HepG2 (cell line): Measurements from ENCODE around the gene RETN. TPM values are rescaled to one million over a fixed set of nuclear protein-coding genes. Genes with fewer than 3 reads are reported as not detected.

ENCODE experiments used
- ATAC-seq: fragments of 200-7000 bp; cut with Tn5 transposase; 3 replicates; pipeline ENCODE4 v1.9.1; 2020; ENCODE audit warnings: mild to moderate bottlenecking, moderate library complexity
- BruUV-seq: library from RNA; stranded (reverse); fragments of 400-500 nt; replicated peaks from 2 replicates; lab custom pipeline; 2021; lab: Mats Ljungman, UMichigan
- CTCF ChIA-PET: fragments of 300-600 bp; formaldehyde crosslinking; extraction: SDS; loops from one replicate; lab custom pipeline; 2021; ENCODE audit warnings: low total read pairs, inconsistent platforms, low intra/inter-chr PET ratio; lab: Yijun Ruan, JAX
- POLR2A ChIA-PET: fragments of 350-600 bp; sonication (Branson Sonifier 250); formaldehyde crosslinking; loops from one replicate; lab custom pipeline; 2020; ENCODE audit warnings: antibody characterized with exemption, inconsistent platforms; lab: Yijun Ruan, JAX
- DNase-seq: peaks from one replicate; pipeline ENCODE4 v3.0.0-alpha.2; 2015; ENCODE audit warnings: low spot score
- FAIRE-seq: peaks from 3 replicates; lab custom pipeline; 2011; peaks lifted over from hg19 to GRCh38; lab: Jason Lieb, UNC
- H2AFZ ChIP-seq: one replicate; pipeline ENCODE4 v1.6.1; 2011; ENCODE audit warnings: low read length, inconsistent platforms
- H3K27ac ChIP-seq: fragments of 300-600 bp; 3 replicates; pipeline ENCODE4 v1.8.0; 2011; ENCODE audit warnings: mixed run types, mild to moderate bottlenecking, mixed read lengths, low read length, inconsistent platforms; ENCODE audit not compliant: insufficient read depth; ENCODE audit errors: extremely low read length
- H3K27me3 ChIP-seq, 2 experiments: fragments of 200-600 bp in 1 of 2; 2 replicates in 1 of 2; 3 replicates in 1 of 2; pipeline versions ENCODE4 v1.6.0 to v1.8.0; 2011; ENCODE audit warnings: low read length in 2 of 2, mild to moderate bottlenecking in 2 of 2, moderate library complexity in 2 of 2, inconsistent platforms in 1 of 2; ENCODE audit not compliant: insufficient read depth in 2 of 2, control insufficient read depth in 1 of 2
- H3K36me3 ChIP-seq, 2 experiments: fragments of 200-600 bp in 1 of 2; replicated peaks in 1 of 2; 2 replicates in 1 of 2; 3 replicates in 1 of 2; pipeline versions ENCODE4 v1.5.1 to v1.8.0; 2011; ENCODE audit warnings: low read length in 2 of 2, inconsistent platforms in 1 of 2; ENCODE audit not compliant: insufficient read depth in 2 of 2, control insufficient read depth in 1 of 2
- H3K4me1 ChIP-seq: 2 replicates; pipeline ENCODE4 v1.5.1; 2012; ENCODE audit warnings: low read length, inconsistent platforms; ENCODE audit not compliant: insufficient read depth
- H3K4me2 ChIP-seq: 2 replicates; pipeline ENCODE4 v1.6.0; 2011; ENCODE audit warnings: low read depth, low read length, inconsistent platforms
- H3K4me3 ChIP-seq, 3 experiments: fragments of 200-600 bp in 1 of 3; sonication (generic), shearing (Covaris generic) in 1 of 3; replicated peaks in 1 of 3; 2 replicates each; pipeline ENCODE4 v1.5.1; 2011 to 2016; ENCODE audit warnings: low read length in 3 of 3, inconsistent platforms in 2 of 3, low read depth in 2 of 3, mild to moderate bottlenecking in 2 of 3, control low read depth in 1 of 3, mixed read lengths in 1 of 3; ENCODE audit not compliant: insufficient read depth in 1 of 3
- H3K79me2 ChIP-seq: one replicate; pipeline ENCODE4 v1.6.1; 2011; ENCODE audit warnings: low read length, inconsistent platforms; ENCODE audit not compliant: insufficient read depth
- H3K9ac ChIP-seq: 2 replicates; pipeline ENCODE4 v1.6.0; 2011; ENCODE audit warnings: mild to moderate bottlenecking, low read depth, low read length, inconsistent platforms; ENCODE audit not compliant: insufficient read depth
- H3K9me3 ChIP-seq: 2 replicates; pipeline ENCODE4 v1.5.1; 2012; ENCODE audit warnings: mild to moderate bottlenecking, low read length
- H4K20me1 ChIP-seq: 2 replicates; pipeline ENCODE4 v1.6.0; 2011; ENCODE audit warnings: inconsistent platforms, mild to moderate bottlenecking, low read length, moderate library complexity; ENCODE audit not compliant: insufficient read depth
- HMG20B ChIP-seq: conservative IDR thresholded peaks from 2 replicates; pipeline ENCODE4 v1.6.1; 2016; ENCODE audit warnings: missing genetic modification reagents, missing compliant biosample characterization
- MTF1 ChIP-seq: sonication (generic); formaldehyde crosslinking; IDR thresholded peaks from 2 replicates; pipeline ENCODE4 v1.5.0; 2020; ENCODE audit warnings: missing genetic modification reagents
- REPIN1 ChIP-seq: sonication (generic); formaldehyde crosslinking; IDR thresholded peaks from 2 replicates; pipeline ENCODE4 v1.8.0; 2022; ENCODE audit warnings: missing genetic modification reagents, low read depth, mild to moderate bottlenecking, borderline replicate concordance
- TBX2 ChIP-seq: sonication (generic); formaldehyde crosslinking; IDR thresholded peaks from 2 replicates; pipeline ENCODE4 v1.5.0; 2020; ENCODE audit warnings: missing genetic modification reagents, mild to moderate bottlenecking, borderline replicate concordance
- WGBS: methylation state at CpG from one replicate; pipeline ENCODE4 v1.1.6; 2017; ENCODE audit warnings: low lambda C conversion rate; 5-methylcytosine and 5-hydroxymethylcytosine counted together
- in situ Hi-C: cut with HindIII; loops from 2 replicates; pipeline ENCODE4 v1.10.0; 2017; ENCODE audit warnings: low pct_unique_long_range_greater_than_20kb; ENCODE audit not compliant: extremely low pct_ligation_motif_present
- intact Hi-C: fragments of 100-400 bp; cut with micrococcal nuclease; formaldehyde crosslinking; loops from one replicate; pipeline ENCODE4 v1.10.0; 2022; ENCODE audit not compliant: unreplicated experiment
- polyA plus RNA-seq, 8 experiments: library from polyadenylated mRNA; depleted of rRNA in 3 of 8; stranded (reverse) in 7 of 8; unstranded in 1 of 8; fragments of >200 nt; fragmentation: Illumina TruSeq in 4 of 8; extraction: Trizol in 4 of 8; gene quantifications; 2 replicates each; pipeline versions ENCODE4 v1.2.1 to v1.2.3, GENCODE V29; 2011 to 2016; ENCODE audit warnings: low read depth in 4 of 8, missing spikeins in 1 of 8, mixed read lengths in 1 of 8; ENCODE audit not compliant: insufficient read depth in 1 of 8
- total RNA-seq, 5 experiments: library from RNA; depleted of rRNA; stranded (reverse); fragments of >200 nt; fragmentation: Illumina TruSeq; extraction: Trizol; gene quantifications; 2 replicates each; pipeline ENCODE4 v1.2.3, GENCODE V29; 2016; ENCODE audit warnings: low read depth in 1 of 5
- TF ChIP-seq, protein P1 (sequence below): sonication (generic); formaldehyde crosslinking; IDR thresholded peaks from 2 replicates; pipeline ENCODE4 v1.4.0; 2020; ENCODE audit warnings: missing genetic modification reagents
- TF ChIP-seq, protein P2 (sequence below): sonication (generic); formaldehyde crosslinking; IDR thresholded peaks from 2 replicates; pipeline ENCODE4 v1.5.0; 2020; ENCODE audit warnings: missing genetic modification reagents
- TF ChIP-seq, protein P3 (sequence below): sonication (generic); formaldehyde crosslinking; IDR thresholded peaks from 2 replicates; pipeline ENCODE4 v1.9.0; 2021; ENCODE audit warnings: missing genetic modification reagents, mild to moderate bottlenecking, borderline replicate concordance
- TF ChIP-seq, protein P4 (sequence below): sonication (generic); formaldehyde crosslinking; IDR thresholded peaks from 2 replicates; pipeline ENCODE4 v1.5.0; 2020; ENCODE audit warnings: missing genetic modification reagents
- TF ChIP-seq, protein P5 (sequence below): sonication (generic); formaldehyde crosslinking; IDR thresholded peaks from 2 replicates; pipeline ENCODE4 v1.8.0; 2022; ENCODE audit warnings: mild to moderate bottlenecking, missing genetic modification reagents, borderline replicate concordance

The RETN gene
- total and polyA plus RNA-seq, 2 of the 13 experiments (the other 11 are each of a cell fraction or from before 2014, with no cell fraction given) = not detected

DNA sequence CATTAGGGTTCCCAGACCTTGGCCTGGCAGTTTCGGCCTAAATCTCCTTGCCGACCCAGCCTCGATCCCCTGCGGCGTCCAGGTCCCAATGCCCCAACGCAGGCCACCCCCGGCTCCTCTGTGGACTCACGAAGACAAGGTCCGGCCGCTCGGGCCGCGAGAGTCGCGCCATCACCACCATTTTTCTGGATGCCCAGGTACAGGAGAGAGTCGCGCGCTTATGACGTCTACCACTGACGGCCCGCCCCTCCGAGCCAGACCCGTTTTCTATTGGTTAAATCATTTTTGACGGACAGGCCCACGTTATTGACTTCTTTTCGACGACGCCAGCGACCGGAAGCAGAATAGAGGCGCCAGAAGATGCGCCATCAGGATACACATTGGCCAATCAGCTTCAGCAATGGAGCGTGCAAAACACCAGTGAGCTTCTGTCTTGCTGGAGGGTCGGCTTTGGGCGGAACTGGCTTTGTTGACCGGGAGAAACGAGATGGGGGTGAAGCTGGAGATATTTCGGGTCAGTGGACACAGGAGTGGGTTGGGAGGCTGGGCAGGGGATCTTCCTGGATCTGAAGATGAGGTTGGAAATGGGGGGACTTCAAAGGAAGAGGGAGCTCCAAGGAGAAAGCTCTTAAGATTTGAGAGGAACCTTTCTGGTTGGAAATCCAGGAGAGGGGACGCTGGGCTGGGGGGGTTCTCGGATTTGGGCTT, 39.3 kb upstream of the RETN start, which contains the start of the genes PET100 and XAB2:
Gene PET100 (plus strand): TSS at position 447 of the 708 bp plus-strand sequence. CDS start 41 bp downstream, at position 488.
Gene XAB2 (minus strand): TSS at position 199 of the 708 bp plus-strand sequence. CDS start 18 bp downstream, at position 181.
- Histone ChIP-seq H4K20me1 (no peaks in the 10 kb centered on the region), H3K9me3 (no peaks in the 10 kb centered on the region), H3K27ac (peak within 1 kb of the TSS; percentile 71), H3K79me2 (peaks cover 38% of the 10 kb centered on the region), H3K27me3 (no peaks in the 10 kb centered on the region; a peak in 1 of 5 replicates), H2AFZ (no peak within 1 kb of the TSS), H3K4me2 (peak within 1 kb of the TSS; percentile 86), H3K36me3 (peaks cover 9 to 24% of the 10 kb centered on the region in 2 experiments; a peak in 4 of 5 replicates), H3K4me3 (peak within 1 kb of the TSS; percentile 94 to 98 (median 97)), H3K9ac (peak within 1 kb of the TSS; percentile 92), H3K4me1 (peaks cover 22% of the 10 kb centered on the region)
- CTCF ChIA-PET = no interaction called here
- ATAC-seq (peak; percentile 92), DNase-seq (peak; percentile 98), FAIRE-seq (peak; percentile 98)
- intact Hi-C loops = no loop called here
- WGBS = under 1% methylated on average over 25 of the region's 40 CpGs
- no TSS peak for BruUV-seq
- POLR2A ChIA-PET = interaction anchor here (0.6 to 2.2 kb wide), 7 partner anchors 23 to 1924 kb away, joined by 3 to 15 read pairs (median 3); partner anchors contain the start of genes CAMSAP3 and ZNF557
- in situ Hi-C loops = no loop called here
- peak; percentile 59 for TF ChIP-seq TBX2 (CRISPR knock-in tag)
- TF ChIP-seq, protein P1, sequence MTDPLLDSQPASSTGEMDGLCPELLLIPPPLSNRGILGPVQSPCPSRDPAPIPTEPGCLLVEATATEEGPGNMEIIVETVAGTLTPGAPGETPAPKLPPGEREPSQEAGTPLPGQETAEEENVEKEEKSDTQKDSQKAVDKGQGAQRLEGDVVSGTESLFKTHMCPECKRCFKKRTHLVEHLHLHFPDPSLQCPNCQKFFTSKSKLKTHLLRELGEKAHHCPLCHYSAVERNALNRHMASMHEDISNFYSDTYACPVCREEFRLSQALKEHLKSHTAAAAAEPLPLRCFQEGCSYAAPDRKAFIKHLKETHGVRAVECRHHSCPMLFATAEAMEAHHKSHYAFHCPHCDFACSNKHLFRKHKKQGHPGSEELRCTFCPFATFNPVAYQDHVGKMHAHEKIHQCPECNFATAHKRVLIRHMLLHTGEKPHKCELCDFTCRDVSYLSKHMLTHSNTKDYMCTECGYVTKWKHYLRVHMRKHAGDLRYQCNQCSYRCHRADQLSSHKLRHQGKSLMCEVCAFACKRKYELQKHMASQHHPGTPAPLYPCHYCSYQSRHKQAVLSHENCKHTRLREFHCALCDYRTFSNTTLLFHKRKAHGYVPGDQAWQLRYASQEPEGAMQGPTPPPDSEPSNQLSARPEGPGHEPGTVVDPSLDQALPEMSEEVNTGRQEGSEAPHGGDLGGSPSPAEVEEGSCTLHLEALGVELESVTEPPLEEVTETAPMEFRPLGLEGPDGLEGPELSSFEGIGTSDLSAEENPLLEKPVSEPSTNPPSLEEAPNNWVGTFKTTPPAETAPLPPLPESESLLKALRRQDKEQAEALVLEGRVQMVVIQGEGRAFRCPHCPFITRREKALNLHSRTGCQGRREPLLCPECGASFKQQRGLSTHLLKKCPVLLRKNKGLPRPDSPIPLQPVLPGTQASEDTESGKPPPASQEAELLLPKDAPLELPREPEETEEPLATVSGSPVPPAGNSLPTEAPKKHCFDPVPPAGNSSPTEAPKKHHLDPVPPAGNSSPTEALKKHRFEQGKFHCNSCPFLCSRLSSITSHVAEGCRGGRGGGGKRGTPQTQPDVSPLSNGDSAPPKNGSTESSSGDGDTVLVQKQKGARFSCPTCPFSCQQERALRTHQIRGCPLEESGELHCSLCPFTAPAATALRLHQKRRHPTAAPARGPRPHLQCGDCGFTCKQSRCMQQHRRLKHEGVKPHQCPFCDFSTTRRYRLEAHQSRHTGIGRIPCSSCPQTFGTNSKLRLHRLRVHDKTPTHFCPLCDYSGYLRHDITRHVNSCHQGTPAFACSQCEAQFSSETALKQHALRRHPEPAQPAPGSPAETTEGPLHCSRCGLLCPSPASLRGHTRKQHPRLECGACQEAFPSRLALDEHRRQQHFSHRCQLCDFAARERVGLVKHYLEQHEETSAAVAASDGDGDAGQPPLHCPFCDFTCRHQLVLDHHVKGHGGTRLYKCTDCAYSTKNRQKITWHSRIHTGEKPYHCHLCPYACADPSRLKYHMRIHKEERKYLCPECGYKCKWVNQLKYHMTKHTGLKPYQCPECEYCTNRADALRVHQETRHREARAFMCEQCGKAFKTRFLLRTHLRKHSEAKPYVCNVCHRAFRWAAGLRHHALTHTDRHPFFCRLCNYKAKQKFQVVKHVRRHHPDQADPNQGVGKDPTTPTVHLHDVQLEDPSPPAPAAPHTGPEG = peak; percentile 75; the same call in 1 of the 2 replicates
- TF ChIP-seq, protein P2, sequence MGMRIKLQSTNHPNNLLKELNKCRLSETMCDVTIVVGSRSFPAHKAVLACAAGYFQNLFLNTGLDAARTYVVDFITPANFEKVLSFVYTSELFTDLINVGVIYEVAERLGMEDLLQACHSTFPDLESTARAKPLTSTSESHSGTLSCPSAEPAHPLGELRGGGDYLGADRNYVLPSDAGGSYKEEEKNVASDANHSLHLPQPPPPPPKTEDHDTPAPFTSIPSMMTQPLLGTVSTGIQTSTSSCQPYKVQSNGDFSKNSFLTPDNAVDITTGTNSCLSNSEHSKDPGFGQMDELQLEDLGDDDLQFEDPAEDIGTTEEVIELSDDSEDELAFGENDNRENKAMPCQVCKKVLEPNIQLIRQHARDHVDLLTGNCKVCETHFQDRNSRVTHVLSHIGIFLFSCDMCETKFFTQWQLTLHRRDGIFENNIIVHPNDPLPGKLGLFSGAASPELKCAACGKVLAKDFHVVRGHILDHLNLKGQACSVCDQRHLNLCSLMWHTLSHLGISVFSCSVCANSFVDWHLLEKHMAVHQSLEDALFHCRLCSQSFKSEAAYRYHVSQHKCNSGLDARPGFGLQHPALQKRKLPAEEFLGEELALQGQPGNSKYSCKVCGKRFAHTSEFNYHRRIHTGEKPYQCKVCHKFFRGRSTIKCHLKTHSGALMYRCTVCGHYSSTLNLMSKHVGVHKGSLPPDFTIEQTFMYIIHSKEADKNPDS (CRISPR knock-in tag) = no peak
- TF ChIP-seq, protein P3, sequence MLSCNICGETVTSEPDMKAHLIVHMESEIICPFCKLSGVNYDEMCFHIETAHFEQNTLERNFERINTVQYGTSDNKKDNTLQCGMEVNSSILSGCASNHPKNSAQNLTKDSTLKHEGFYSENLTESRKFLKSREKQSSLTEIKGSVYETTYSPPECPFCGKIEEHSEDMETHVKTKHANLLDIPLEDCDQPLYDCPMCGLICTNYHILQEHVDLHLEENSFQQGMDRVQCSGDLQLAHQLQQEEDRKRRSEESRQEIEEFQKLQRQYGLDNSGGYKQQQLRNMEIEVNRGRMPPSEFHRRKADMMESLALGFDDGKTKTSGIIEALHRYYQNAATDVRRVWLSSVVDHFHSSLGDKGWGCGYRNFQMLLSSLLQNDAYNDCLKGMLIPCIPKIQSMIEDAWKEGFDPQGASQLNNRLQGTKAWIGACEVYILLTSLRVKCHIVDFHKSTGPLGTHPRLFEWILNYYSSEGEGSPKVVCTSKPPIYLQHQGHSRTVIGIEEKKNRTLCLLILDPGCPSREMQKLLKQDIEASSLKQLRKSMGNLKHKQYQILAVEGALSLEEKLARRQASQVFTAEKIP (CRISPR knock-in tag) = no peak
- TF ChIP-seq, protein P4, sequence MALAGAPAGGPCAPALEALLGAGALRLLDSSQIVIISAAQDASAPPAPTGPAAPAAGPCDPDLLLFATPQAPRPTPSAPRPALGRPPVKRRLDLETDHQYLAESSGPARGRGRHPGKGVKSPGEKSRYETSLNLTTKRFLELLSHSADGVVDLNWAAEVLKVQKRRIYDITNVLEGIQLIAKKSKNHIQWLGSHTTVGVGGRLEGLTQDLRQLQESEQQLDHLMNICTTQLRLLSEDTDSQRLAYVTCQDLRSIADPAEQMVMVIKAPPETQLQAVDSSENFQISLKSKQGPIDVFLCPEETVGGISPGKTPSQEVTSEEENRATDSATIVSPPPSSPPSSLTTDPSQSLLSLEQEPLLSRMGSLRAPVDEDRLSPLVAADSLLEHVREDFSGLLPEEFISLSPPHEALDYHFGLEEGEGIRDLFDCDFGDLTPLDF (CRISPR knock-in tag) = peak; percentile 82
- TF ChIP-seq, protein P5, sequence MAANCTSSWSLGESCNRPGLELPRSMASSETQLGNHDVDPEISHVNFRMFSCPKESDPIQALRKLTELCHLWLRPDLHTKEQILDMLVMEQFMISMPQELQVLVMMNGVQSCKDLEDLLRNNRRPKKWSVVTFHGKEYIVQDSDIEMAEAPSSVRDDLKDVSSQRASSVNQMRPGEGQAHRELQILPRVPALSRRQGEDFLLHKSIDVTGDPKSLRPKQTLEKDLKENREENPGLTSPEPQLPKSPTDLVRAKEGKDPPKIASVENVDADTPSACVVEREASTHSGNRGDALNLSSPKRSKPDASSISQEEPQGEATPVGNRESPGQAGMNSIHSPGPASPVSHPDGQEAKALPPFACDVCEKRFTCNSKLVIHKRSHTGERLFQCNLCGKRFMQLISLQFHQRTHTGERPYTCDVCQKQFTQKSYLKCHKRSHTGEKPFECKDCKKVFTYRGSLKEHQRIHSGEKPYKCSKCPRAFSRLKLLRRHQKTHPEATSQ (CRISPR knock-in tag) = 0 out of 2 replicates have a peak, but pooled peaks have one; percentile 33
- TF ChIP-seq HMG20B (CRISPR knock-in tag) = no peak
- TF ChIP-seq REPIN1 (CRISPR knock-in tag) = peak; percentile 25; the same call in 1 of the 2 replicates
- no peak for TF ChIP-seq MTF1 (CRISPR knock-in tag)
